NCI-H2081 treated with DMSO at 0.1 percent for 48 hours (cell line): ENCODE data around the gene PHF12.
"Not testable (repeated sequence)": the region's sequence is repeated elsewhere in the genome, so short reads cannot be mapped to it uniquely, and the experiment has no call there.

Experiments used
- DNase-seq: peaks from one replicate; lab custom pipeline; 2025; lab: John Stamatoyannopoulos, UW

Gene PHF12

GRCh38 chr17:28929787-28930186, 21.5 kb downstream of the PHF12 start:
- DNase-seq, result no peak

- DNase-seq, result no peak
Observed at GRCh38 chr17:28928061-28928460, 23.3 kb downstream of the PHF12 start.

GRCh38 chr17:28926786-28927185, 24.5 kb downstream of the PHF12 start:
- DNase-seq, result no peak

GRCh38 chr17:28926366-28926765, 25.0 kb downstream of the PHF12 start:
- no peak for DNase-seq

- DNase-seq, result no peak
Observed at GRCh38 chr17:28925912-28926365, 25.4 kb downstream of the PHF12 start.

GRCh38 chr17:28920201-28920600, 31.1 kb downstream of the PHF12 start:
- no peak for DNase-seq

- no peak for DNase-seq
Observed at GRCh38 chr17:28918295-28918694, 33.0 kb downstream of the PHF12 start.

GRCh38 chr17:28917465-28917864, 33.9 kb downstream of the PHF12 start:
- DNase-seq, result no peak

- no peak for DNase-seq
Observed at GRCh38 chr17:28917029-28917428, 34.3 kb downstream of the PHF12 start.

- DNase-seq, result no peak
Observed at GRCh38 chr17:28916302-28916934, 34.9 kb downstream of the PHF12 start.

GRCh38 chr17:28912938-28913333, 38.4 kb downstream of the PHF12 start:
- DNase-seq, result no peak

GRCh38 chr17:28912281-28912937, 38.9 kb downstream of the PHF12 start:
- no peak for DNase-seq

- DNase-seq, result no peak
Observed at GRCh38 chr17:28911411-28912045, 39.8 kb downstream of the PHF12 start.

GRCh38 chr17:28910534-28910933, 40.8 kb downstream of the PHF12 start:
- DNase-seq, result no peak

GRCh38 chr17:28908640-28909167, 42.6 kb downstream of the PHF12 start:
- DNase-seq, result no peak

GRCh38 chr17:28907709-28908475, 43.4 kb downstream of the PHF12 start:
- no peak for DNase-seq

- DNase-seq, result no peak
Observed at GRCh38 chr17:28906706-28907438, 44.4 kb downstream of the PHF12 start.

- no peak for DNase-seq
Observed at GRCh38 chr17:28906276-28906675, 45.0 kb downstream of the PHF12 start.

GRCh38 chr17:28904800-28905199, 46.5 kb downstream of the PHF12 start:
- no peak for DNase-seq

- not testable (repeated sequence) for DNase-seq
Observed at GRCh38 chr17:28903546-28903841, 47.8 kb downstream of the PHF12 start.

GRCh38 chr17:28902819-28903545, 48.3 kb downstream of the PHF12 start, which contains the start of gene DHRS13:
Gene DHRS13 (minus strand): TSS chr17:28903079. CDS start chr17:28902944, 135 bp downstream.
- peak; percentile 65 for DNase-seq
